ENCODE measurements around the gene ROR2. TPM values are rescaled to one million over a fixed set of nuclear protein-coding genes. Genes with fewer than 3 reads are reported as not detected.

Gene ROR2
- total RNA-seq, 1 experiment from 2014 or later = 2.7 TPM

DNA sequence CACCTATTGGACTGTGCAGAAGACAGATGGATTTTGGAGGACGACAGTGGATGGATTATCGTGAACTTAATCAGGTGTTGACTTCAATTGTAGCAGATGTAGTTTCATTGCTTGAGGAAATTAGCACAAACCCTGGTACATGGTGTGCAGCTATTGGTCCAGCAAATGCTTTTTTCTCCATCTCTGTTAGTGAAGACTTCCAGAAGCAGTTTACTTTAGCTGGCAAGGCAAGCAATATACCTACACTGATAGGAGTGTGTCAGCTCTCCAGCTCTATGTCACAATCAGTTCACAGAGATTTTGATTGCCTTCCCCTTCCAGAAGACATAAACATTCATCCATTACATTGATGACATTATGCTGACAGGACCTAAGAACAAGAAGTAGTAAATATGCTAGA is 35.7 kb upstream of the ROR2 start:
- peaks cover 3 to 12% (median 6%) of the 10 kb centered on the region in 3 experiments for H3K36me3 Mint-ChIP-seq (ENCODE audit: insufficient read depth in 1 of 3, low read depth in 3 of 3)
- Histone ChIP-seq H3K23me2 (ENCODE audit: insufficient read length, low read depth, low read length, poor library complexity, severe bottlenecking) (no peaks in the 10 kb centered on the region), H2AK5ac (ENCODE audit: insufficient read length, low read length) (no peak overlapping the region), H2AFZ (ENCODE audit: low read length) (no peak overlapping the region), H3K4ac (ENCODE audit: low read depth, low read length) (no peak overlapping the region), H3K27ac (ENCODE audit: insufficient read length, low read depth, low read length) (no peak overlapping the region), H3K9me3 (ENCODE audit: control insufficient read depth, low read depth, low read length) (no peaks in the 10 kb centered on the region), H2BK120ac (ENCODE audit: low read depth, low read length, poor library complexity, severe bottlenecking) (no peak overlapping the region), H4K5ac (ENCODE audit: insufficient read length, low read depth, low read length) (no peak overlapping the region), H2BK12ac (ENCODE audit: insufficient read length, low read depth, low read length) (no peak overlapping the region), H3K56ac (ENCODE audit: insufficient read length, low read depth, low read length) (no peak overlapping the region), H3K18ac (ENCODE audit: insufficient read length, low read depth, low read length) (no peak overlapping the region), H3K4me2 (ENCODE audit: insufficient read depth, insufficient read length, low read length) (no peak overlapping the region), H2BK20ac (ENCODE audit: low read depth, low read length, poor library complexity, severe bottlenecking) (no peak overlapping the region), H3K4me1 (ENCODE audit: insufficient read depth, low read length) (no peaks in the 10 kb centered on the region), H3K14ac (ENCODE audit: insufficient read depth, low read length) (no peak overlapping the region), H3K9ac (ENCODE audit: extremely low read depth, insufficient read length, low read length) (no peak overlapping the region), H3K23ac (ENCODE audit: insufficient read length, low read depth, low read length) (no peak overlapping the region), H4K8ac (replicated peaks; ENCODE audit: insufficient read length, low read depth, low read length) (no peak overlapping the region), H3T11ph (ENCODE audit: low read length) (no peak overlapping the region), H2BK5ac (ENCODE audit: insufficient read length, low read length) (no peak overlapping the region), H2BK15ac (ENCODE audit: low read depth, low read length) (no peak overlapping the region), H3K27me3 (ENCODE audit: insufficient read depth, low read length) (no peaks in the 10 kb centered on the region), H4K20me1 (ENCODE audit: control insufficient read depth, insufficient read depth, insufficient read length) (no peaks in the 10 kb centered on the region), H4K91ac (ENCODE audit: insufficient read length, low read depth, low read length) (no peak overlapping the region), H3K79me2 (ENCODE audit: insufficient read depth, low read length) (no peaks in the 10 kb centered on the region), H3K79me1 (ENCODE audit: insufficient read depth, low read depth, low read length, poor library complexity, severe bottlenecking) (no peaks in the 10 kb centered on the region)
- H3K4me3 Mint-ChIP-seq = no peak overlapping the region
- H3K27me3 Mint-ChIP-seq (ENCODE audit: low read depth) = peaks cover 9% of the 10 kb centered on the region
- peaks cover 11 to 28% of the 10 kb centered on the region in 2 experiments for H3K9me3 Mint-ChIP-seq
- no peaks in the 10 kb centered on the region for H3K4me1 Mint-ChIP-seq
- no peak for DNase-seq
- no peak for TF ChIP-seq CTCF (conservative IDR thresholded peaks at IDR 0.05)
- no CpG with 5 or more reads among the region's 2 CpGs for WGBS (ENCODE audit: extremely low coverage, insufficient read length, low lambda C conversion rate)
- no peak overlapping the region for H3K27ac Mint-ChIP-seq
